NB4 (cell line): Measurements from ENCODE around the gene RBBP8NL.
A peak's percentile ranks its signal among the peaks of the same experiment; 100 is the strongest.

Source experiments
- DNase-seq: peaks from one replicate; pipeline ENCODE4 v3.0.0; 2010; ENCODE audit warnings: low read depth
- H3K4me3 ChIP-seq: one replicate; pipeline ENCODE4 v1.5.1; 2011; ENCODE audit warnings: mild to moderate bottlenecking, low read depth, low read length, moderate library complexity
- MYC ChIP-seq: IDR thresholded peaks from 2 replicates; pipeline ENCODE4 v1.6.1; 2011; ENCODE audit warnings: low read depth, low read length
- POLR2A ChIP-seq: IDR thresholded peaks from 2 replicates; pipeline ENCODE4 v1.6.1; 2011; ENCODE audit warnings: mild to moderate bottlenecking; ENCODE audit not compliant: insufficient read length; ENCODE audit errors: extremely low read depth
- TF ChIP-seq, protein P1 (sequence below): IDR thresholded peaks from one replicate; pipeline ENCODE4 v1.5.1; 2012; ENCODE audit warnings: low read depth, low read length
- TF ChIP-seq, protein P2 (sequence below): IDR thresholded peaks from 2 replicates; pipeline ENCODE4 v1.6.1; 2011; ENCODE audit warnings: low read depth, low read length

The RBBP8NL gene

DNA sequence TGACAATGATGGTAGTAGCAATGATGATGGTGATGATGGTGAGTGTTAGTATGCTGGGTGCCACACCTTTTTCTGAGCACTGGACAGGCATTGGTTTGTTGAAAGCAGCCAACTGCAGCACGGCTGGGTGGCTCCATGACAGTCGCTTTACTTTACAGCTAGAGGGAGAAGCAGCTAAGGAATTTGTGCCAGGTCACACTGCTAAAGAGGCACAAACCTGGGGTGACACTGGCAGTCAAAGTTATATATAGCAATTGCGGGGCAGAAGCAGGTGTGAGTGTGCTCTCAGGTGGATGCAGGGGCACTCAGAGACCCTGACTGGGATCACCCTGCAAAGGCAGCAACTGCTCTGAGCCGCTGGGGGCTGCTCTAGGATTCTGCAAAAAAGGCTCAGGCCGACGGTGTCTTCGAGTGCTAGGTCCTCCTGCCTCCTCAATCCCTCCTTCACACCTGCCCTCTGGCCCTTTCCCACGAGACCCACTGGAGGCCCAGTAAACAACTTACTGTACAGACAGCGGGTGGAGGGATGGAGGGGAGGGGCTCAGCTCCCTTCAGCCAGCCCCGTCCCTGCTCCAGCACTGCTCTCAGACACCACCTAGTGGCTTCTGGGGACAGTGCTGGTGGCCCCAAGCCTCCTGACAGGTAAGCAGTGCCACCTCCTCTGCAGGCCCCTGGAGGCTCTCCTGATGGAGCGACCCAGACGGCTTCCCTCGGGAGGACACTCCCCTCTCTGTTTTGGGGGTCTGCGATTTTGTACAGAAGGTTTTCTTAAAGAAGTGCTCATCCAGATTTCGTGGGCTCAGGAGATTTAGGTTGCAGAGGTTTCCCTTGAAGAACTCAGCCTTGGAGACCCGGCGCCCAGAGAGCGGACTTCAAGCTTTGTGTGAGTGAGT is 44.8 kb downstream of the RBBP8NL start:
- no peak overlapping the region for H3K4me3 ChIP-seq
- no peak for TF ChIP-seq POLR2A
- TF ChIP-seq, protein P1, sequence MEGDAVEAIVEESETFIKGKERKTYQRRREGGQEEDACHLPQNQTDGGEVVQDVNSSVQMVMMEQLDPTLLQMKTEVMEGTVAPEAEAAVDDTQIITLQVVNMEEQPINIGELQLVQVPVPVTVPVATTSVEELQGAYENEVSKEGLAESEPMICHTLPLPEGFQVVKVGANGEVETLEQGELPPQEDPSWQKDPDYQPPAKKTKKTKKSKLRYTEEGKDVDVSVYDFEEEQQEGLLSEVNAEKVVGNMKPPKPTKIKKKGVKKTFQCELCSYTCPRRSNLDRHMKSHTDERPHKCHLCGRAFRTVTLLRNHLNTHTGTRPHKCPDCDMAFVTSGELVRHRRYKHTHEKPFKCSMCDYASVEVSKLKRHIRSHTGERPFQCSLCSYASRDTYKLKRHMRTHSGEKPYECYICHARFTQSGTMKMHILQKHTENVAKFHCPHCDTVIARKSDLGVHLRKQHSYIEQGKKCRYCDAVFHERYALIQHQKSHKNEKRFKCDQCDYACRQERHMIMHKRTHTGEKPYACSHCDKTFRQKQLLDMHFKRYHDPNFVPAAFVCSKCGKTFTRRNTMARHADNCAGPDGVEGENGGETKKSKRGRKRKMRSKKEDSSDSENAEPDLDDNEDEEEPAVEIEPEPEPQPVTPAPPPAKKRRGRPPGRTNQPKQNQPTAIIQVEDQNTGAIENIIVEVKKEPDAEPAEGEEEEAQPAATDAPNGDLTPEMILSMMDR = peak; percentile 94
- TF ChIP-seq, protein P2, sequence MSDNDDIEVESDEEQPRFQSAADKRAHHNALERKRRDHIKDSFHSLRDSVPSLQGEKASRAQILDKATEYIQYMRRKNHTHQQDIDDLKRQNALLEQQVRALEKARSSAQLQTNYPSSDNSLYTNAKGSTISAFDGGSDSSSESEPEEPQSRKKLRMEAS = no peak
- peak; percentile 78 for DNase-seq

DNA sequence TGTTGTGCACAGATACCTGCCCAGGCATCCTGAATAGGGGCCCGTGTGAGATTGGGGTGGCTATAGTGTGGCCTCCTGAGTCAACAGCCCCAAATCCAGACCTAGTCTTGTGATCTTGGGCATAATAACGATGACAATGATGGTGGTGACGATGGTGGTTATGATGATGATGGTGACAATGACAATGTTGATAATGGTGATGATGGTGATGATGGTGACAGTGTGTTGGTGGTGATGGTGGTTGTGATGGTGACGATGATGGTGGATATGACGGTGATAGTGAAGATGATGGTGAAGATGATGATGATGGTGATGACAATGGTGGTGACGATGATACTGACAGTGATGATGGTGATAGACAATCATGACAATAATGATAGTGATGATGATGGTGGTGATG is 45.5 kb downstream of the RBBP8NL start:
- no peak overlapping the region for H3K4me3 ChIP-seq
- TF ChIP-seq MYC (no peak), POLR2A (no peak)
- TF ChIP-seq, protein P2 = no peak
- TF ChIP-seq, protein P1 = no peak
- no peak for DNase-seq

DNA sequence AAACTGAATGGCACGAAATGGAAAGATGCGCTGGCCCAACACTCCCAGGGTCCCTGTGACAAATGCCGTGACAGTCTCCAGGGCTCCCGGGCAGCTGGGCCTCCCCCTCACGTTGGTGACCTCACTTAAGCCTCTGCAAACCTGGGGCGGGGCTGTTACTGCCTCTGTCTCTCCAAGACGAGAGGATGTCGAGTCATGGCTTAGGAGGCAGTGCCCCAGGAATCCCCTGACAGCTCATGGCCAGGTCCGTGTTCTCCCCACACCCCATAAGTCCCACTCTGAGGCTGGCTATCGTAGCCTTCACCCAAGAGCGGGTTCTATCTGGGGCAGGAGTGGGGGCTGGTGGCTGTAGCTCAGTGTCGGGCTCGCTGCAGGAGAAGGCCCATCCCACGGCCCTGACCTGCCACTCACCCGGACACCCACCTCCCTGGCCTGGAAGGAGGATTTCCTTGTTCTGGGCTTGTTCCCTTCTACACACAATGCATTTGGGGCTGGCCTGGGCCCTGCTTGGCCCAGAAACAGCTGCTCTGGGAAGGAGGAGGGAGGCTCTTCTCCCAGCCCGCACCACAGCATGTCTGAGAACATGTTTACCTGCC is 46.0 kb downstream of the RBBP8NL start:
- TF ChIP-seq, protein P1 = no peak
- TF ChIP-seq MYC (no peak), POLR2A (no peak)
- TF ChIP-seq, protein P2 = no peak
- no peak for DNase-seq

DNA sequence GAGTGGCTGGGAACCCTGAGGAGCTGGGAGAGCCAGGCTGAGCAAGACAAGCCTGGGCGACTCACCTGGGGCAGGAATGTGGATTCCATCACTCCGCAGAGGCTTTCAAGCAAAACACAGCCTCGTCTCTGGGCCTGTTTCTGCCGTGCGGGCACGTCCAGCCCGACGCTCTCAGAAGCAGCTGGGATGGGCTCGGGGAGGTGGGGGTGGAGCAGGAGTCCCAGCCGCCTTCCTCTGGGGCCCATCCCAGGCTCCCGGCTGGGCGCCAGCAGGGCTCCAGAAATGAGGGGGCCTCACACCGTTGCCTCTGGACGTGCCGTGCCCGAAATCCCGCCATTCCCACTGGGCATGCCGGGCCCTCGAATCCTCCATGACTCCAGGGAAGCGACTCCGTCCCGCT is 49.1 kb downstream of the RBBP8NL start:
- no peak overlapping the region for H3K4me3 ChIP-seq
- TF ChIP-seq, protein P1 = no peak
- TF ChIP-seq MYC = no peak
- no peak for DNase-seq

More for the DNA sequence above, 46.0 kb downstream of the RBBP8NL start:
- no peak overlapping the region for H3K4me3 ChIP-seq

DNA sequence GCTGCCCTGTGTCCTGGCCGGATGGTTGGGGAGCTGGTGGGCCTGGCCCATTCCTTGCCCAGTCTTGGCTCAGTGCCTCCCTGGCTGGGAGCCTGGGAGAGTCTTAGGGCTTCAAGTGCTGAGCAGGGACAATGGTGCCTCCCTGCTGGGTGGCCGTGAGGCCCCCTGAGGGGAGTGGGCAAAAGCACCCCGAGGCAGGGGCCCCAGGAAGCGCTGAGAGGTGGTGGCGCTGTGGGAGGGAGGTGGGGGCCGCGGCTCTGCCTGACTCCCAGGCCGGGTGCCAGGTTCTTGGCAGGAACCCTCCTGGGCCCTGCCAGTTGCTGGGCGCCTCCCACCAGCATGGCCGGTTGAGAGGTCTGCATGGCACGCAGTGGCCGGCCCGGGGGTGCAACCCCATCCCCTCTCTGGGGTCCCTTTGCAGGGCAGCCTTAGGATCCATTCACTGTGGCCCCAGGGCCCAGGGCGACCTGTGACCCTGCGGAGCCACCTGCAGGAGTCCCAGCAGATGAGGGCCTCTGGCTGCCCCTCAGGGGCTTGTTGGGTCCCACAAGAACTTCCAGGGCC is 49.6 kb downstream of the RBBP8NL start:
- TF ChIP-seq, protein P1 = no peak
- no peak for TF ChIP-seq MYC
- TF ChIP-seq, protein P2 = no peak
- no peak for TF ChIP-seq POLR2A
- no peak overlapping the region for H3K4me3 ChIP-seq
- DNase-seq = no peak
